ENCODE data around the gene CRBN.

CRBN gene

DNA sequence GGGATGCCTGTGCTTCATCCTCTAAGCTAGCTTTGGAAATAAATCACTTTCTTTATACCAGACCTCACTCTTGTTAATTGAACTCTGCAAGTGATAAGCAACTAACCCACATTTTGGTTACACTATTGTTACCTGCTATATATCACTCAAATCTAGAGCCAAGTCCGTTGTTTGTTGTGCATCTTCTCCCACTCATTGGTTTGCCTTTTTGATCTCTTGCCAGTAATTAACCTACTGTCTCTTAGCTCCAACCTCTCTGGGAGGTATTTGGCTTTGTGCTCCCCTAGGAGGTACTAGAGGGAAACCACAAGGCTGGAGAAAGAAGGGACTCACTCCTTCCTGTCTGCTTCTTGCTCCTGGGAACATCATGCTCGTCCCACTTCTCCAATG is 12.8 kb upstream of the CRBN start:
- Histone ChIP-seq H3K4me3 (ENCODE audit: low read depth, low read length) (no peak overlapping the region), H3K36me3 (no peaks in the 10 kb centered on the region), H3K4me1 (no peaks in the 10 kb centered on the region), H3K9me3 (no peaks in the 10 kb centered on the region), H3K27me3 (no peaks in the 10 kb centered on the region)
- TF ChIP-seq, protein P1, sequence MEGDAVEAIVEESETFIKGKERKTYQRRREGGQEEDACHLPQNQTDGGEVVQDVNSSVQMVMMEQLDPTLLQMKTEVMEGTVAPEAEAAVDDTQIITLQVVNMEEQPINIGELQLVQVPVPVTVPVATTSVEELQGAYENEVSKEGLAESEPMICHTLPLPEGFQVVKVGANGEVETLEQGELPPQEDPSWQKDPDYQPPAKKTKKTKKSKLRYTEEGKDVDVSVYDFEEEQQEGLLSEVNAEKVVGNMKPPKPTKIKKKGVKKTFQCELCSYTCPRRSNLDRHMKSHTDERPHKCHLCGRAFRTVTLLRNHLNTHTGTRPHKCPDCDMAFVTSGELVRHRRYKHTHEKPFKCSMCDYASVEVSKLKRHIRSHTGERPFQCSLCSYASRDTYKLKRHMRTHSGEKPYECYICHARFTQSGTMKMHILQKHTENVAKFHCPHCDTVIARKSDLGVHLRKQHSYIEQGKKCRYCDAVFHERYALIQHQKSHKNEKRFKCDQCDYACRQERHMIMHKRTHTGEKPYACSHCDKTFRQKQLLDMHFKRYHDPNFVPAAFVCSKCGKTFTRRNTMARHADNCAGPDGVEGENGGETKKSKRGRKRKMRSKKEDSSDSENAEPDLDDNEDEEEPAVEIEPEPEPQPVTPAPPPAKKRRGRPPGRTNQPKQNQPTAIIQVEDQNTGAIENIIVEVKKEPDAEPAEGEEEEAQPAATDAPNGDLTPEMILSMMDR (IDR thresholded peaks at IDR 0.05; ENCODE audit: low read depth, low read length) = no peak
- DNase-seq = no peak

GRCh38 chr3:3191675-3192285 is 12.3 kb upstream of the CRBN start:
- H3K27me3 ChIP-seq = no peaks in the 10 kb centered on the region
- TF ChIP-seq, protein P1 (IDR thresholded peaks at IDR 0.05; ENCODE audit: low read depth, low read length) = no peak
- H3K36me3 ChIP-seq = no peaks in the 10 kb centered on the region
- H3K4me3 ChIP-seq (ENCODE audit: low read depth, low read length) = no peak overlapping the region
- no peaks in the 10 kb centered on the region for H3K9me3 ChIP-seq
- no peak for DNase-seq
- H3K4me1 ChIP-seq = no peaks in the 10 kb centered on the region

- no peaks in the 10 kb centered on the region for H3K9me3 ChIP-seq
- H3K27me3 ChIP-seq = no peaks in the 10 kb centered on the region
- TF ChIP-seq, protein P1 (IDR thresholded peaks at IDR 0.05; ENCODE audit: low read depth, low read length) = no peak
- no peak overlapping the region for H3K4me3 ChIP-seq (ENCODE audit: low read depth, low read length)
- no peaks in the 10 kb centered on the region for H3K4me1 ChIP-seq
- no peak for DNase-seq
- H3K36me3 ChIP-seq = no peaks in the 10 kb centered on the region
Measured at GRCh38 chr3:3189961-3190360, 10.5 kb upstream of the CRBN start.

DNA sequence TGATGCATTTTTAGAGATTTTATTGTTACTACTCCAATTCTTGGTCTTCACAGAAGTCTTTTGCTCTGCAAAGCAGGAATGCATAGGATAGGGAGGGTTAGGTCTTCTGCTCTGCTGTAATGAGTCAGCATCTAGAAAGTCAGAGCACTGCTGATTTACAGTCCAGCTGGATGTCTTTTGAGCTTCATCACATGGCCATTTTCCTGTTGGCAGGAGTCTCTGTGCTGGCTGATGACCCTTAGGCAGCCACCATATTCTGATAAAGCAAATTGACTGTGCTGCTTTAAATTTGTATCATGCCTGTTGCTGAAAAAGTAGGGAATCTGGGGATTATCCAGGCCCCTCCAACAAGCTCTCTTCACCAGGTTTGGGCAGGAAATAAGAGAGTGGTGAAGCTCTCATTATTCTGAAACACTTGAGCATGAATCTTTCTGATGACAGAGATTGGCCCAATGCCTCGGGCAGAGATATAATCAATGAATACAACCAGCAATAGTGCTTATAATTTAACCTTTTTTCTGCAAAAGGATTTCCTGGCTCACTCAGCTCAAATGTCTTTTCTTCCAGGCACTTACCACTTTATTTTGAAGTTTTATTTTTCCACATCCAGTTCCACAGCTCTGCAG is 9.7 kb upstream of the CRBN start:
- H3K36me3 ChIP-seq = no peaks in the 10 kb centered on the region
- H3K9me3 ChIP-seq = no peaks in the 10 kb centered on the region
- TF ChIP-seq, protein P1 (IDR thresholded peaks at IDR 0.05; ENCODE audit: low read depth, low read length) = no peak
- H3K4me3 ChIP-seq (ENCODE audit: low read depth, low read length) = no peak overlapping the region
- no peak for DNase-seq
- no peaks in the 10 kb centered on the region for H3K27me3 ChIP-seq
- no peaks in the 10 kb centered on the region for H3K4me1 ChIP-seq

DNA sequence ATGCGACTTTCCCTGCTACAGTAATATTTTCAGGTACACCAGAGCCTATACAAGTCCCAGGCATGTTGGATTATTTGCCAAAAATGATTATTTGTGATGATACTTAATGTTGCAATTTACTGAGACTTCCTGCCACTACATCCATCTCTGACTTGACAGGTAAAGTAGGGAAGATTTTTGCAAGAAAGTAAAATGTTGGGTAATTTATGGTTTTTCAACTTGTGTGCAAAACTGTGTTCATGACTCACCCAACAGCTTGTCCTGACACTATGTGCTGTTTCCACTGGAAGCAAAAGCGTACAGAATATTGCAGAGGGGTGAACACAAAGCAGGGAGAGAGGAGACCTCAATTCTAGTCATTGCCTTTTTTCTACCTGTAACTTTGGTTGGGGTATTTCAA is 5.4 kb upstream of the CRBN start:
- H3K4me1 ChIP-seq = no peaks in the 10 kb centered on the region

DNA sequence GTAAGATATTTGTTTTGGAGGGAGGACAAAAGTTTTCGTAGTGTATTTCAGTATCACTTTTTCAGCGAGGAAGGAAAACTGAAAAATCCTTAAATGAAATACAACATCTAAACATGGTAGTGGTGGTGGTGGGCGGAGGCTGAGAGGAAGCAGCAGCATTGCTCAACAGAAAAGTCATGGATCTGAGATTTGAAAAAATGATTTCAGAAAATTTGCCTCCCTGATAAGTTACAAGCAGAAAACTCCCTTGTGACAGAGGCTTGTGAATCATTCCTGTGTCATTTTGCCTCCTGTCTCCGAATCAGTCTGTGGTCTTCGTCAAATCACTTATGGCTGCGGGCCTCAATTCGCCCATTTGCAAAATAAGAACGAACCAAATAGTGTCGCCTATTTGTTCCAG is 965 bp upstream of the CRBN start:
- no peaks in the 10 kb centered on the region for H3K9me3 ChIP-seq
- no peaks in the 10 kb centered on the region for H3K36me3 ChIP-seq
- H3K4me3 ChIP-seq (ENCODE audit: low read depth, low read length) = no peak overlapping the region
- no peak for DNase-seq
- H3K4me1 ChIP-seq = no peaks in the 10 kb centered on the region
- TF ChIP-seq, protein P1 (IDR thresholded peaks at IDR 0.05; ENCODE audit: low read depth, low read length) = no peak
- H3K27me3 ChIP-seq = no peaks in the 10 kb centered on the region

More for the DNA sequence above, 5.4 kb upstream of the CRBN start:
- TF ChIP-seq, protein P1 (IDR thresholded peaks at IDR 0.05; ENCODE audit: low read depth, low read length) = no peak
- no peak overlapping the region for H3K4me3 ChIP-seq (ENCODE audit: low read depth, low read length)
- DNase-seq = no peak
- no peaks in the 10 kb centered on the region for H3K9me3 ChIP-seq
- no peaks in the 10 kb centered on the region for H3K27me3 ChIP-seq
- no peaks in the 10 kb centered on the region for H3K36me3 ChIP-seq
